PC-3 (cell line): ENCODE results near the gene GBE1. TPM values are rescaled to one million over a fixed set of nuclear protein-coding genes. Genes with fewer than 3 reads are reported as not detected.

ENCODE experiments used
- ATAC-seq: fragments of 200-7000 bp; cut with Tn5 transposase; 2 replicates; pipeline ENCODE4 v1.9.1; 2020; ENCODE audit warnings: mild to moderate bottlenecking, moderate library complexity
- BruUV-seq: library from RNA; stranded (reverse); fragments of 400-500 nt; replicated peaks from 2 replicates; lab custom pipeline; 2021; lab: Mats Ljungman, UMichigan
- CTCF ChIA-PET: fragments of 300-600 bp; sonication (Branson Sonifier 250); formaldehyde crosslinking; loops from one replicate; lab custom pipeline; 2022; ENCODE audit warnings: antibody characterized with exemption; lab: Charles Lee
- POLR2A ChIA-PET: fragments of 300-600 bp; sonication (Branson Sonifier 250); formaldehyde crosslinking; loops from one replicate; lab custom pipeline; 2022; ENCODE audit warnings: antibody characterized with exemption; ENCODE audit not compliant: unreplicated experiment; lab: Charles Lee
- DNase-seq: peaks from one replicate; pipeline ENCODE4 v3.0.0-alpha.2; 2015
- H2AFZ ChIP-seq: fragments of 300-600 bp; sonication (generic); 2 replicates; pipeline ENCODE4 v1.6.0; 2016; ENCODE audit warnings: antibody characterized with exemption, low read length
- H3F3A ChIP-seq: fragments of 300-600 bp; sonication (generic); one replicate; pipeline ENCODE4 v1.6.0; 2017; ENCODE audit warnings: antibody characterized with exemption, low read length, control low read depth, mild to moderate bottlenecking; ENCODE audit not compliant: unreplicated experiment
- H3K27ac ChIP-seq: fragments of 300-600 bp; sonication (generic); 2 replicates; pipeline ENCODE4 v1.5.1; 2016; ENCODE audit warnings: mild to moderate bottlenecking, low read length
- H3K27me3 ChIP-seq: fragments of 300-600 bp; sonication (generic); 2 replicates; pipeline ENCODE4 v1.6.1; 2016; ENCODE audit warnings: low read length, mixed read lengths
- H3K36me3 ChIP-seq: fragments of 300-600 bp; sonication (generic); 2 replicates; pipeline ENCODE4 v1.6.1; 2016; ENCODE audit warnings: low read depth, mixed run types, low read length, mixed read lengths
- H3K4me1 ChIP-seq: fragments of 300-600 bp; sonication (generic); 2 replicates; pipeline ENCODE4 v1.5.1; 2016; ENCODE audit warnings: low read length; ENCODE audit not compliant: insufficient read depth
- H3K4me2 ChIP-seq: fragments of 300-600 bp; sonication (generic); 2 replicates; pipeline ENCODE4 v1.6.0; 2016; ENCODE audit warnings: low read length
- H3K4me3 ChIP-seq: fragments of 300-600 bp; sonication (generic); 2 replicates; pipeline ENCODE4 v1.5.1; 2016; ENCODE audit warnings: mild to moderate bottlenecking, low read length, mixed read lengths
- H3K79me2 ChIP-seq: fragments of 300-600 bp; sonication (generic); 2 replicates; pipeline ENCODE4 v1.6.1; 2017; ENCODE audit warnings: low read length, mixed read lengths
- H3K9ac ChIP-seq: fragments of 300-600 bp; sonication (generic); 2 replicates; pipeline ENCODE4 v1.6.0; 2016; ENCODE audit warnings: mild to moderate bottlenecking, low read length
- H3K9me2 ChIP-seq: fragments of 300-600 bp; sonication (generic); replicated peaks from 2 replicates; pipeline ENCODE4 v1.6.1; 2016; ENCODE audit warnings: mixed run types, low read length, mixed read lengths
- H3K9me3 ChIP-seq: fragments of 300-600 bp; sonication (generic); 2 replicates; pipeline ENCODE4 v1.6.1; 2016; ENCODE audit warnings: low read length, mixed read lengths
- H4K20me1 ChIP-seq: fragments of 300-600 bp; sonication (generic); 2 replicates; pipeline ENCODE4 v1.6.1; 2016; ENCODE audit warnings: low read length, mixed read lengths
- CTCF ChIP-seq: fragments of 300-600 bp; sonication (generic); conservative IDR thresholded peaks from 2 replicates; pipeline ENCODE4 v1.5.1; 2017; ENCODE audit warnings: antibody characterized with exemption, low read depth, mild to moderate bottlenecking, low read length
- EZH2 ChIP-seq: fragments of 300-600 bp; sonication (generic); IDR thresholded peaks from one replicate; pipeline ENCODE4 v1.6.1; 2017; ENCODE audit warnings: antibody characterized with exemption, mild to moderate bottlenecking, low read length; ENCODE audit not compliant: unreplicated experiment
- EZH2phosphoT487 ChIP-seq: fragments of 300-600 bp; sonication (generic); IDR thresholded peaks from 2 replicates; pipeline ENCODE4 v1.6.1; 2018; ENCODE audit warnings: mild to moderate bottlenecking, antibody characterized with exemption, low read length, borderline replicate concordance
- intact Hi-C: fragments of 100-400 bp; cut with micrococcal nuclease; formaldehyde crosslinking; loops from 2 replicates; pipeline ENCODE4 v1.9.0; 2023
- total RNA-seq: library from RNA; depleted of rRNA; stranded (reverse); fragments of >200 nt; gene quantifications from 2 replicates; pipeline ENCODE4 v1.2.3, GENCODE V29; 2014

The GBE1 gene
- total RNA-seq, 1 experiment from 2014 or later = 57.7 TPM

- H3K9ac ChIP-seq = no peak overlapping the region
- H3K9me2 ChIP-seq = no peaks in the 10 kb centered on the region
- peak overlapping the region; percentile 57 for H3K27ac ChIP-seq
- intact Hi-C loops = no loop called here
- peaks cover 22% of the 10 kb centered on the region for H3K4me1 ChIP-seq
- no peaks in the 10 kb centered on the region for H3K9me3 ChIP-seq
- H4K20me1 ChIP-seq = no peaks in the 10 kb centered on the region
- DNase-seq (no peak), ATAC-seq (no peak)
- H3K4me3 ChIP-seq = no peak overlapping the region
- H3F3A ChIP-seq = no peaks in the 10 kb centered on the region
- peaks cover 6% of the 10 kb centered on the region; the same call in 1 of the 2 replicates for H3K36me3 ChIP-seq
- ChIA-PET CTCF (no interaction called here), POLR2A (no interaction called here)
- no peaks in the 10 kb centered on the region for H3K79me2 ChIP-seq
- no peak overlapping the region for H3K4me2 ChIP-seq
- BruUV-seq = no TSS peak
- TF ChIP-seq EZH2phosphoT487 (no peak), EZH2 (no peak), CTCF (no peak)
- no peaks in the 10 kb centered on the region for H3K27me3 ChIP-seq
- H2AFZ ChIP-seq = no peak overlapping the region
Measured at GRCh38 chr3:81549831-81550230, 211.6 kb downstream of the GBE1 start.

- H3K27me3 ChIP-seq = no peaks in the 10 kb centered on the region
- H3K79me2 ChIP-seq = no peaks in the 10 kb centered on the region
- no TSS peak for BruUV-seq
- H3K36me3 ChIP-seq = peaks cover 6% of the 10 kb centered on the region; the same call in 1 of the 2 replicates
- H3F3A ChIP-seq = no peaks in the 10 kb centered on the region
- ChIA-PET CTCF (no interaction called here), POLR2A (no interaction called here)
- DNase-seq = no peak
- no peak overlapping the region for H3K27ac ChIP-seq
- TF ChIP-seq CTCF (no peak), EZH2 (no peak), EZH2phosphoT487 (no peak)
- H3K4me3 ChIP-seq = no peak overlapping the region
- ATAC-seq = no peak
- peaks cover 18% of the 10 kb centered on the region for H3K4me1 ChIP-seq
- no peaks in the 10 kb centered on the region for H3K9me3 ChIP-seq
- intact Hi-C loops = no loop called here
- H3K9me2 ChIP-seq = no peaks in the 10 kb centered on the region
- H4K20me1 ChIP-seq = no peaks in the 10 kb centered on the region
- H3K9ac ChIP-seq = no peak overlapping the region
- H2AFZ ChIP-seq = no peak overlapping the region
- no peak overlapping the region for H3K4me2 ChIP-seq
Measured at GRCh38 chr3:81549388-81549787, 212.1 kb downstream of the GBE1 start.

GRCh38 chr3:81545572-81545971 lies 215.9 kb downstream of the GBE1 start:
- CTCF ChIA-PET = no interaction called here
- DNase-seq (no peak), ATAC-seq (peak; percentile 16; the same call in 1 of the 2 replicates)

More at GRCh38 chr3:81545572-81545971, 215.9 kb downstream of the GBE1 start:
- POLR2A ChIA-PET = no interaction called here
- Histone ChIP-seq H3K27me3 (no peaks in the 10 kb centered on the region), H3K9ac (no peak overlapping the region), H3K79me2 (no peaks in the 10 kb centered on the region), H3K4me2 (no peak overlapping the region), H3F3A (no peaks in the 10 kb centered on the region), H2AFZ (no peak overlapping the region), H3K27ac (no peak overlapping the region), H3K36me3 (0 out of 2 replicates have a peak, but pooled peaks cover 4% of the 10 kb centered on the region), H4K20me1 (no peaks in the 10 kb centered on the region), H3K4me1 (peaks cover 7% of the 10 kb centered on the region), H3K9me2 (no peaks in the 10 kb centered on the region), H3K9me3 (no peaks in the 10 kb centered on the region), H3K4me3 (no peak overlapping the region)
- intact Hi-C loops = no loop called here
- TF ChIP-seq CTCF (no peak), EZH2 (no peak), EZH2phosphoT487 (no peak)
- BruUV-seq = no TSS peak
